ENCODE results near the gene KIF3B.
A peak's percentile ranks its signal among the peaks of the same experiment; 100 is the strongest.

KIF3B gene

GRCh38 chr20:32277361-32278198 is at the start of gene KIF3B:
Gene KIF3B, plus strand, starts transcription at chr20:32277651. Its CDS starts 32,127 bp downstream, at chr20:32309778.
- peak; percentile 76 to 87 for DNase-seq (ENCODE audit: extremely low read depth in 1 of 2, low read depth in 1 of 2)

GRCh38 chr20:32227744-32228688 is 49.4 kb upstream of the KIF3B start:
- no peak for DNase-seq (ENCODE audit: extremely low read depth in 1 of 2, low read depth in 1 of 2)

GRCh38 chr20:32229251-32229747 is 48.2 kb upstream of the KIF3B start:
- no peak for DNase-seq (ENCODE audit: extremely low read depth in 1 of 2, low read depth in 1 of 2)

- no peak for DNase-seq (ENCODE audit: extremely low read depth in 1 of 2, low read depth in 1 of 2)
These were observed 46.7 kb upstream of the KIF3B start for GRCh38 chr20:32230707-32231106.

GRCh38 chr20:32231245-32231644 is 46.2 kb upstream of the KIF3B start:
- no peak for DNase-seq (ENCODE audit: extremely low read depth in 1 of 2, low read depth in 1 of 2)

GRCh38 chr20:32231847-32232246 is 45.6 kb upstream of the KIF3B start:
- peak in 1 of 2 donors; percentile 42 for DNase-seq (ENCODE audit: extremely low read depth in 1 of 2, low read depth in 1 of 2)

GRCh38 chr20:32232326-32232886 is 45.0 kb upstream of the KIF3B start:
- DNase-seq (ENCODE audit: extremely low read depth in 1 of 2, low read depth in 1 of 2), result no peak

- DNase-seq (ENCODE audit: extremely low read depth in 1 of 2, low read depth in 1 of 2), result no peak
These were observed 44.2 kb upstream of the KIF3B start for GRCh38 chr20:32233286-32233685.

GRCh38 chr20:32234135-32234808 is 43.2 kb upstream of the KIF3B start:
- no peak for DNase-seq (ENCODE audit: extremely low read depth in 1 of 2, low read depth in 1 of 2)

- no peak for DNase-seq (ENCODE audit: extremely low read depth in 1 of 2, low read depth in 1 of 2)
These were observed 42.0 kb upstream of the KIF3B start for GRCh38 chr20:32235331-32236047.

- no peak for DNase-seq (ENCODE audit: extremely low read depth in 1 of 2, low read depth in 1 of 2)
These were observed 41.4 kb upstream of the KIF3B start for GRCh38 chr20:32236048-32236533.

GRCh38 chr20:32236819-32237218 is 40.6 kb upstream of the KIF3B start:
- DNase-seq (ENCODE audit: extremely low read depth in 1 of 2, low read depth in 1 of 2), result no peak

GRCh38 chr20:32237419-32237818 is 40.0 kb upstream of the KIF3B start:
- no peak for DNase-seq (ENCODE audit: extremely low read depth in 1 of 2, low read depth in 1 of 2)

GRCh38 chr20:32238483-32239425 is 38.7 kb upstream of the KIF3B start:
- no peak for DNase-seq (ENCODE audit: extremely low read depth in 1 of 2, low read depth in 1 of 2)

- no peak for DNase-seq (ENCODE audit: extremely low read depth in 1 of 2, low read depth in 1 of 2)
These were observed 37.2 kb upstream of the KIF3B start for GRCh38 chr20:32240205-32240604.

- no peak for DNase-seq (ENCODE audit: extremely low read depth in 1 of 2, low read depth in 1 of 2)
These were observed 35.6 kb upstream of the KIF3B start for GRCh38 chr20:32241807-32242206.

GRCh38 chr20:32244150-32244823 is 33.2 kb upstream of the KIF3B start:
- DNase-seq (ENCODE audit: extremely low read depth in 1 of 2, low read depth in 1 of 2), result no peak

GRCh38 chr20:32244959-32245358 is 32.5 kb upstream of the KIF3B start:
- DNase-seq (ENCODE audit: extremely low read depth in 1 of 2, low read depth in 1 of 2), result no peak

Measured in stimulated activated CD8-positive, alpha-beta memory T cell treated with anti-CD3 and anti-CD28 coated beads, Interleukin-7, amount 100 ng/mL, for 48 hours (primary cell).